BJ (cell line): ENCODE data around the gene ELFN1. TPM values are rescaled to one million over a fixed set of nuclear protein-coding genes. Genes with fewer than 3 reads are reported as not detected.

ENCODE experiments used
- CTCF ChIA-PET: fragments of 350-600 bp; formaldehyde crosslinking; extraction: SDS; loops from one replicate; lab custom pipeline; 2021; ENCODE audit warnings: antibody characterized with exemption, inconsistent platforms; lab: Yijun Ruan, JAX
- POLR2A ChIA-PET: fragments of 300-600 bp; sonication (Branson Sonifier 250); formaldehyde crosslinking; extraction: SDS; loops from one replicate; lab custom pipeline; 2021; ENCODE audit warnings: antibody characterized with exemption; lab: Charles Lee
- DNase-seq: peaks from one replicate; pipeline ENCODE4 v3.0.0-alpha.2; 2011; ENCODE audit warnings: low read depth
- H3K27me3 ChIP-seq: 2 replicates; pipeline ENCODE4 v1.6.0; 2011; ENCODE audit warnings: low read length; ENCODE audit not compliant: control insufficient read depth, insufficient read depth
- H3K36me3 ChIP-seq: 2 replicates; pipeline ENCODE4 v1.5.1; 2011; ENCODE audit warnings: low read length; ENCODE audit not compliant: control insufficient read depth, insufficient read depth
- H3K4me3 ChIP-seq: 2 replicates; pipeline ENCODE4 v1.5.1; 2011; ENCODE audit warnings: low read depth, mild to moderate bottlenecking, control low read depth, low read length
- CTCF ChIP-seq: IDR thresholded peaks from 2 replicates; pipeline ENCODE4 v1.5.1; 2011; ENCODE audit warnings: low read depth, mild to moderate bottlenecking, control low read depth, inconsistent platforms, low read length, moderate library complexity; ENCODE audit not compliant: insufficient read depth
- polyA plus RNA-seq: library from polyadenylated mRNA; depleted of rRNA; stranded (reverse); fragments of >200 nt; gene quantifications from 2 replicates; pipeline ENCODE4 v1.2.3, GENCODE V29; 2011

Gene ELFN1
- polyA plus RNA-seq, 1 experiment, result 1.7 TPM

- Histone ChIP-seq H3K36me3 (no peaks in the 10 kb centered on the region), H3K4me3 (no peak overlapping the region), H3K27me3 (no peaks in the 10 kb centered on the region)
- no peak for TF ChIP-seq CTCF
- POLR2A ChIA-PET, result no interaction called here
- CTCF ChIA-PET, result interaction anchor here (1.0 kb wide), 1 partner anchor 53 kb away, joined by 3 read pairs; no protein-coding TSS in a partner anchor
- DNase-seq, result no peak
Measured at GRCh38 chr7:1712907-1713501, 42.9 kb downstream of the ELFN1 start.

DNA sequence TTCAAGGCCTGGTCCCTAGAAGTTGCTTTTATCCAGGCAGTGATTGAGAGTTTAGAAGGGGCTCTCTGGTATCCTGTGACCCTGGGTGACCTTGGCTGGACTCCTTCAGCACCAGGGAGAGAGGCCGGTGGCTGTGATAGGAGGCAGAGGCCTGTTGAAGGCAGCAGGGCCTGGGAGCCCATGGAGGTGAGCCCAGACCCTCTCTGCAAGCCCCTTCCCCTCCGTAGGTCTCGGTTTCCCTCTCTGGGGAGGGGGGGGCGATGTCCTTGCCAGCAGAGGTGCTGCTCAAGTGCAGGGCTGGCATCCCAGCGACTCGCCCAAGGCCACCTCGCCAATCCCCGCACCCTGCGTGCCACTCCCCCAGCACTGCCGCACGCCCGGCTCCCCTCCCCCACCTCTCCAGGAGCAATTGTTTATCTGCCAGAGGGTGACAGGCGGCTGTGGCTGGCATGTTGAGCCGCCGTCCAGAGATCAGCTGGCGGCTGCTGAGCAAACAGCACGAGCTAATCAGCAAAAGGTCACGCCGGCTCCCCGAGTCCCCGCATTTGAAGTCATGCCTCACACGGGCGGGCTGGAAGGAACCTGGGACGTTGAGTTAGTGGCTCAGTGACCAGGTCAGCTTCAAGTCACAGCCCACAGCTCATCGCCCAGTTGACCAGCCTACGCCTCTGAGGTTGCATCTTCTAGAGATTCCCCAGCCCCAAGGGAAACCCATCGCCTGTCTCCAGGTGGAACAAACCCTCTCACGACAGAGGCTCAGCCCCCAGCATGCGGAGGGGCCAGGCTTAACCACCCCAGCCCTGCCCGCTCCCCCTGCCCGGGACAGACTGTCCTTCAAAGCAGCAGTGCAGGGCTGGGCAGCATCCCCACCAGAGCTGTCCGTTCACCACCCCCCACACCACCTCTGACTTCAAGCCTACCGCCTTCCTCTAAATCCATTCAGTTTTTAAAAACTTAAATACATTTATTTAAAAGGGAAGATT is 43.7 kb downstream of the ELFN1 start:
- Histone ChIP-seq H3K27me3 (no peaks in the 10 kb centered on the region), H3K36me3 (no peaks in the 10 kb centered on the region), H3K4me3 (no peak overlapping the region)
- POLR2A ChIA-PET, result no interaction called here
- CTCF ChIA-PET, result no interaction called here
- no peak for DNase-seq
- TF ChIP-seq CTCF, result no peak

- no peak for TF ChIP-seq CTCF
Measured at GRCh38 chr7:1714583-1715330, 44.7 kb downstream of the ELFN1 start.

DNA sequence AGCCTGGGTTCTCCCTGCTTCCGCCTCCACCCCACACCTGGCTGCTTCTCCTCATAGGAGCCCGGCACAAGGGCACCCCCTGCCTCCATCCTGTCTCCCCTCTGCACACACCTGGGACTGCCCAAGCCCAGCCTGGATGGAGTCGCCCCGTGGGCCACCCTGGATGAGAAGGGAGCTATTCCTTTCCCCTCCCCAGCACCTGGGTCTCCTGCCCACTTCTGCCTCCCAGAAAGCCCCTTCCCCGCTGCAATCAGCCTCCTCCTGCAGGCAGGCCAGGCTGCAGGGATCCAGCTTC is 45.2 kb downstream of the ELFN1 start:
- POLR2A ChIA-PET, result no interaction called here

More at GRCh38 chr7:1714583-1715330, 44.7 kb downstream of the ELFN1 start:
- H3K27me3 ChIP-seq, result no peaks in the 10 kb centered on the region
- H3K4me3 ChIP-seq, result no peak overlapping the region
- H3K36me3 ChIP-seq, result no peaks in the 10 kb centered on the region
- ChIA-PET POLR2A (no interaction called here), CTCF (no interaction called here)
- DNase-seq, result no peak

More for the DNA sequence above, 45.2 kb downstream of the ELFN1 start:
- no peak for TF ChIP-seq CTCF
- no peak for DNase-seq
- Histone ChIP-seq H3K27me3 (no peaks in the 10 kb centered on the region), H3K4me3 (no peak overlapping the region), H3K36me3 (no peaks in the 10 kb centered on the region)
- CTCF ChIA-PET, result interaction anchor here (1.1 kb wide), 1 partner anchor 494 kb away, joined by 3 read pairs; no protein-coding TSS in a partner anchor
